Liver (tissue), 3 donors: ENCODE data around the gene EHBP1.

Experiments used
- FOXA1 ChIP-seq: IDR thresholded peaks from 2 replicates; pipeline ENCODE4 v1.6.1; 2016; ENCODE audit warnings: antibody characterized with exemption
- GABPA ChIP-seq, 2 donors: IDR thresholded peaks in 1 of 2; conservative IDR thresholded peaks in 1 of 2; 2 replicates each; pipeline ENCODE4 v1.6.1; 2016; ENCODE audit warnings: antibody characterized with exemption in 2 of 2, mild to moderate bottlenecking in 1 of 2, moderate library complexity in 1 of 2
- JUND ChIP-seq, 2 donors: IDR thresholded peaks; 2 replicates each; pipeline ENCODE4 v1.6.1; 2016; ENCODE audit warnings: antibody characterized with exemption in 2 of 2
- RXRA ChIP-seq, 2 donors: IDR thresholded peaks; 2 replicates each; pipeline ENCODE4 v1.6.1; 2017 to 2018; ENCODE audit warnings: antibody characterized with exemption in 2 of 2, mild to moderate bottlenecking in 1 of 2
- SP1 ChIP-seq: IDR thresholded peaks from 2 replicates; pipeline ENCODE4 v1.6.1; 2018; ENCODE audit warnings: antibody characterized with exemption, mild to moderate bottlenecking
- TAF1 ChIP-seq: conservative IDR thresholded peaks from 2 replicates; pipeline ENCODE4 v1.6.1; 2016; ENCODE audit warnings: antibody characterized with exemption, mild to moderate bottlenecking
- YY1 ChIP-seq: IDR thresholded peaks from 2 replicates; pipeline ENCODE4 v1.6.1; 2016; ENCODE audit warnings: antibody characterized with exemption, mild to moderate bottlenecking
- TF ChIP-seq, protein P1 (sequence below): fragments of 150-350 bp; IDR thresholded peaks from 2 replicates; pipeline ENCODE4 v1.5.1; 2017; ENCODE audit warnings: improper control_type of control experiment, low read depth, low read length; ENCODE audit not compliant: missing input control
- TF ChIP-seq, protein P2 (sequence below): IDR thresholded peaks from 2 replicates; pipeline ENCODE4 v1.6.1; 2016; ENCODE audit warnings: antibody characterized with exemption
- TF ChIP-seq, protein P3 (sequence below): IDR thresholded peaks from 2 replicates; pipeline ENCODE4 v1.6.1; 2016; ENCODE audit warnings: antibody characterized with exemption, mild to moderate bottlenecking
- TF ChIP-seq, protein P4 (sequence below): IDR thresholded peaks from 2 replicates; pipeline ENCODE4 v1.6.1; 2016; ENCODE audit warnings: antibody characterized with exemption
- donor health status: healthy.
- donor health status: healthy.

DNA sequence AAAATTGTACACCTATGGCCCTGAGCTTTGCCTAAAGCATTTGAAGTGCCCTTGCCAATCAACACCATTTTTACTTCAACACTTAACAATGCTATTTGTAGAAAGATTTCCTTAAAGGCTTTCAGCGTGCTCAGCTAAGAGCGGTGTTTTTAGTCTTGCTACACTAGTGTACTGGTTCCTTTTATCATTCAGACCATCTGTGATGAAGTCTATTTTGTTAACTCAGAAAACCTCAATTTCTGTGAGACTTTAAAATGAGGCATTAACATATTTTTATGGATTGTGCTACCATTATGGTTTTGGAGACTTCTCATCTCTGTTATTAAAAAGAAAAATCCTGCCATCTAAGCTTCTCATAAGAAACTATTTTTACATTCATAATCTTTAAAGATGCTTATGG is 46.6 kb upstream of the EHBP1 start:
- TF ChIP-seq, protein P1, sequence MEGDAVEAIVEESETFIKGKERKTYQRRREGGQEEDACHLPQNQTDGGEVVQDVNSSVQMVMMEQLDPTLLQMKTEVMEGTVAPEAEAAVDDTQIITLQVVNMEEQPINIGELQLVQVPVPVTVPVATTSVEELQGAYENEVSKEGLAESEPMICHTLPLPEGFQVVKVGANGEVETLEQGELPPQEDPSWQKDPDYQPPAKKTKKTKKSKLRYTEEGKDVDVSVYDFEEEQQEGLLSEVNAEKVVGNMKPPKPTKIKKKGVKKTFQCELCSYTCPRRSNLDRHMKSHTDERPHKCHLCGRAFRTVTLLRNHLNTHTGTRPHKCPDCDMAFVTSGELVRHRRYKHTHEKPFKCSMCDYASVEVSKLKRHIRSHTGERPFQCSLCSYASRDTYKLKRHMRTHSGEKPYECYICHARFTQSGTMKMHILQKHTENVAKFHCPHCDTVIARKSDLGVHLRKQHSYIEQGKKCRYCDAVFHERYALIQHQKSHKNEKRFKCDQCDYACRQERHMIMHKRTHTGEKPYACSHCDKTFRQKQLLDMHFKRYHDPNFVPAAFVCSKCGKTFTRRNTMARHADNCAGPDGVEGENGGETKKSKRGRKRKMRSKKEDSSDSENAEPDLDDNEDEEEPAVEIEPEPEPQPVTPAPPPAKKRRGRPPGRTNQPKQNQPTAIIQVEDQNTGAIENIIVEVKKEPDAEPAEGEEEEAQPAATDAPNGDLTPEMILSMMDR, result no peak
- TF ChIP-seq YY1 (no peak), TAF1 (no peak), JUND (IDR thresholded peaks at IDR 0.05) (no peak), FOXA1 (no peak), RXRA (IDR thresholded peaks at IDR 0.05) (no peak), GABPA (IDR thresholded peaks at IDR 0.05 in 1 of 2, conservative IDR thresholded peaks at IDR 0.05 in 1 of 2) (no peak), SP1 (no peak)
- TF ChIP-seq, protein P2, sequence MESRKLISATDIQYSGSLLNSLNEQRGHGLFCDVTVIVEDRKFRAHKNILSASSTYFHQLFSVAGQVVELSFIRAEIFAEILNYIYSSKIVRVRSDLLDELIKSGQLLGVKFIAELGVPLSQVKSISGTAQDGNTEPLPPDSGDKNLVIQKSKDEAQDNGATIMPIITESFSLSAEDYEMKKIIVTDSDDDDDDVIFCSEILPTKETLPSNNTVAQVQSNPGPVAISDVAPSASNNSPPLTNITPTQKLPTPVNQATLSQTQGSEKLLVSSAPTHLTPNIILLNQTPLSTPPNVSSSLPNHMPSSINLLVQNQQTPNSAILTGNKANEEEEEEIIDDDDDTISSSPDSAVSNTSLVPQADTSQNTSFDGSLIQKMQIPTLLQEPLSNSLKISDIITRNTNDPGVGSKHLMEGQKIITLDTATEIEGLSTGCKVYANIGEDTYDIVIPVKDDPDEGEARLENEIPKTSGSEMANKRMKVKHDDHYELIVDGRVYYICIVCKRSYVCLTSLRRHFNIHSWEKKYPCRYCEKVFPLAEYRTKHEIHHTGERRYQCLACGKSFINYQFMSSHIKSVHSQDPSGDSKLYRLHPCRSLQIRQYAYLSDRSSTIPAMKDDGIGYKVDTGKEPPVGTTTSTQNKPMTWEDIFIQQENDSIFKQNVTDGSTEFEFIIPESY, result no peak
- TF ChIP-seq, protein P3, sequence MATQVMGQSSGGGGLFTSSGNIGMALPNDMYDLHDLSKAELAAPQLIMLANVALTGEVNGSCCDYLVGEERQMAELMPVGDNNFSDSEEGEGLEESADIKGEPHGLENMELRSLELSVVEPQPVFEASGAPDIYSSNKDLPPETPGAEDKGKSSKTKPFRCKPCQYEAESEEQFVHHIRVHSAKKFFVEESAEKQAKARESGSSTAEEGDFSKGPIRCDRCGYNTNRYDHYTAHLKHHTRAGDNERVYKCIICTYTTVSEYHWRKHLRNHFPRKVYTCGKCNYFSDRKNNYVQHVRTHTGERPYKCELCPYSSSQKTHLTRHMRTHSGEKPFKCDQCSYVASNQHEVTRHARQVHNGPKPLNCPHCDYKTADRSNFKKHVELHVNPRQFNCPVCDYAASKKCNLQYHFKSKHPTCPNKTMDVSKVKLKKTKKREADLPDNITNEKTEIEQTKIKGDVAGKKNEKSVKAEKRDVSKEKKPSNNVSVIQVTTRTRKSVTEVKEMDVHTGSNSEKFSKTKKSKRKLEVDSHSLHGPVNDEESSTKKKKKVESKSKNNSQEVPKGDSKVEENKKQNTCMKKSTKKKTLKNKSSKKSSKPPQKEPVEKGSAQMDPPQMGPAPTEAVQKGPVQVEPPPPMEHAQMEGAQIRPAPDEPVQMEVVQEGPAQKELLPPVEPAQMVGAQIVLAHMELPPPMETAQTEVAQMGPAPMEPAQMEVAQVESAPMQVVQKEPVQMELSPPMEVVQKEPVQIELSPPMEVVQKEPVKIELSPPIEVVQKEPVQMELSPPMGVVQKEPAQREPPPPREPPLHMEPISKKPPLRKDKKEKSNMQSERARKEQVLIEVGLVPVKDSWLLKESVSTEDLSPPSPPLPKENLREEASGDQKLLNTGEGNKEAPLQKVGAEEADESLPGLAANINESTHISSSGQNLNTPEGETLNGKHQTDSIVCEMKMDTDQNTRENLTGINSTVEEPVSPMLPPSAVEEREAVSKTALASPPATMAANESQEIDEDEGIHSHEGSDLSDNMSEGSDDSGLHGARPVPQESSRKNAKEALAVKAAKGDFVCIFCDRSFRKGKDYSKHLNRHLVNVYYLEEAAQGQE, result no peak
- TF ChIP-seq, protein P4, sequence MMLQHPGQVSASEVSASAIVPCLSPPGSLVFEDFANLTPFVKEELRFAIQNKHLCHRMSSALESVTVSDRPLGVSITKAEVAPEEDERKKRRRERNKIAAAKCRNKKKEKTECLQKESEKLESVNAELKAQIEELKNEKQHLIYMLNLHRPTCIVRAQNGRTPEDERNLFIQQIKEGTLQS, result no peak
